GM18511 (cell line): ENCODE measurements around the gene ATXN10.
"Not testable (repeated sequence)": the region's sequence is repeated elsewhere in the genome, so short reads cannot be mapped to it uniquely, and the experiment has no call there.

Source experiments
- ATAC-seq: cut with Tn5 transposase; IDR thresholded peaks from one replicate; pipeline ENCODE4 v1.9.1; 2021; ENCODE audit warnings: mild to moderate bottlenecking, moderate library complexity; ENCODE audit not compliant: unreplicated experiment

ATXN10 gene

GRCh38 chr22:45783021-45783420 lies 111.4 kb downstream of the ATXN10 start:
- no peak for ATAC-seq

- ATAC-seq = no peak
Measured at GRCh38 chr22:45783690-45784089, 112.1 kb downstream of the ATXN10 start.

GRCh38 chr22:45784357-45785277 lies 113.0 kb downstream of the ATXN10 start:
- ATAC-seq = no peak

GRCh38 chr22:45785458-45785857 lies 113.8 kb downstream of the ATXN10 start:
- ATAC-seq = no peak

- ATAC-seq = no peak
Measured at GRCh38 chr22:45786726-45787125, 115.1 kb downstream of the ATXN10 start.

- ATAC-seq = no peak
Measured at GRCh38 chr22:45787759-45788158, 116.1 kb downstream of the ATXN10 start.

GRCh38 chr22:45788522-45788921 lies 116.9 kb downstream of the ATXN10 start:
- no peak for ATAC-seq

- no peak for ATAC-seq
Measured at GRCh38 chr22:45790401-45790800, 118.8 kb downstream of the ATXN10 start.

GRCh38 chr22:45793161-45793560 lies 121.5 kb downstream of the ATXN10 start:
- no peak for ATAC-seq

GRCh38 chr22:45793892-45794291 lies 122.3 kb downstream of the ATXN10 start:
- no peak for ATAC-seq

- not testable (repeated sequence) for ATAC-seq
Measured at GRCh38 chr22:45796009-45796408, 124.4 kb downstream of the ATXN10 start.

- no peak for ATAC-seq
Measured at GRCh38 chr22:45799291-45799690, 127.7 kb downstream of the ATXN10 start.

- no peak for ATAC-seq
Measured at GRCh38 chr22:45802054-45802453, 130.4 kb downstream of the ATXN10 start.

- no peak for ATAC-seq
Measured at GRCh38 chr22:45804319-45804985, 132.8 kb downstream of the ATXN10 start.

- no peak for ATAC-seq
Measured at GRCh38 chr22:45804986-45805325, 133.3 kb downstream of the ATXN10 start.

- no peak for ATAC-seq
Measured at GRCh38 chr22:45805413-45805812, 133.8 kb downstream of the ATXN10 start.

GRCh38 chr22:45807156-45807915 lies 135.7 kb downstream of the ATXN10 start:
- ATAC-seq = no peak

GRCh38 chr22:45812910-45813309 lies 141.3 kb downstream of the ATXN10 start:
- no peak for ATAC-seq

- ATAC-seq = no peak
Measured at GRCh38 chr22:45814198-45814597, 142.6 kb downstream of the ATXN10 start.

- no peak for ATAC-seq
Measured at GRCh38 chr22:45816776-45817175, 145.1 kb downstream of the ATXN10 start.

- no peak for ATAC-seq
Measured at GRCh38 chr22:45817745-45818423, 146.2 kb downstream of the ATXN10 start.
